Measurements from ENCODE around the gene PYCR2.
"Not testable (repeated sequence)": the region's sequence is repeated elsewhere in the genome, so short reads cannot be mapped to it uniquely, and the experiment has no call there.

PYCR2 gene

GRCh38 chr1:225897595-225898514 lies 26.2 kb downstream of the PYCR2 start:
- Histone ChIP-seq H3K36me3 (ENCODE audit: insufficient read depth, low read length) (no peaks in the 10 kb centered on the region), H3K27ac (ENCODE audit: low read depth, low read length) (no peak overlapping the region), H3K9me3 (ENCODE audit: low read length) (no peaks in the 10 kb centered on the region), H3K27me3 (ENCODE audit: control insufficient read depth in 1 of 2, insufficient read depth in 2 of 2, low read length in 2 of 2) (no peaks in the 10 kb centered on the region), H3K4me1 (ENCODE audit: insufficient read depth, low read length) (no peaks in the 10 kb centered on the region), H3K4me3 (ENCODE audit: low read depth in 1 of 2, low read length in 2 of 2) (no peak overlapping the region), H3K9ac (ENCODE audit: low read length) (no peak overlapping the region)

- no peaks in the 10 kb centered on the region for H3K9me3 ChIP-seq (ENCODE audit: low read length)
- no peak overlapping the region for H3K4me3 ChIP-seq (ENCODE audit: low read depth in 1 of 2, low read length in 2 of 2)
- H3K27ac ChIP-seq (ENCODE audit: low read depth, low read length), result no peak overlapping the region
- H3K36me3 ChIP-seq (ENCODE audit: insufficient read depth, low read length), result no peaks in the 10 kb centered on the region
- no peaks in the 10 kb centered on the region for H3K27me3 ChIP-seq (ENCODE audit: control insufficient read depth in 1 of 2, insufficient read depth in 2 of 2, low read length in 2 of 2)
- H3K9ac ChIP-seq (ENCODE audit: low read length), result no peak overlapping the region
- no peaks in the 10 kb centered on the region for H3K4me1 ChIP-seq (ENCODE audit: insufficient read depth, low read length)
Observed at GRCh38 chr1:225896937-225897549, 27.0 kb downstream of the PYCR2 start.

- Histone ChIP-seq H3K27ac (ENCODE audit: low read depth, low read length) (no peak overlapping the region), H3K36me3 (ENCODE audit: insufficient read depth, low read length) (no peaks in the 10 kb centered on the region), H3K27me3 (ENCODE audit: control insufficient read depth in 1 of 2, insufficient read depth in 2 of 2, low read length in 2 of 2) (no peaks in the 10 kb centered on the region), H3K9ac (ENCODE audit: low read length) (no peak overlapping the region), H3K4me1 (ENCODE audit: insufficient read depth, low read length) (no peaks in the 10 kb centered on the region), H3K9me3 (ENCODE audit: low read length) (no peaks in the 10 kb centered on the region), H3K4me3 (ENCODE audit: low read depth in 1 of 2, low read length in 2 of 2) (no peak overlapping the region)
Observed at GRCh38 chr1:225896494-225896893, 27.6 kb downstream of the PYCR2 start.

- Histone ChIP-seq H3K4me3 (ENCODE audit: low read depth in 1 of 2, low read length in 2 of 2) (no peak overlapping the region), H3K36me3 (ENCODE audit: insufficient read depth, low read length) (no peaks in the 10 kb centered on the region), H3K27me3 (ENCODE audit: control insufficient read depth in 1 of 2, insufficient read depth in 2 of 2, low read length in 2 of 2) (no peaks in the 10 kb centered on the region), H3K9ac (ENCODE audit: low read length) (no peak overlapping the region), H3K27ac (ENCODE audit: low read depth, low read length) (no peak overlapping the region), H3K9me3 (ENCODE audit: low read length) (no peaks in the 10 kb centered on the region), H3K4me1 (ENCODE audit: insufficient read depth, low read length) (no peaks in the 10 kb centered on the region)
Observed at GRCh38 chr1:225892307-225892706, 31.7 kb downstream of the PYCR2 start.

- Histone ChIP-seq H3K9me3 (ENCODE audit: low read length) (no peaks in the 10 kb centered on the region), H3K27me3 (ENCODE audit: control insufficient read depth in 1 of 2, insufficient read depth in 2 of 2, low read length in 2 of 2) (no peaks in the 10 kb centered on the region), H3K4me3 (ENCODE audit: low read depth in 1 of 2, low read length in 2 of 2) (no peak overlapping the region), H3K36me3 (ENCODE audit: insufficient read depth, low read length) (no peaks in the 10 kb centered on the region), H3K4me1 (ENCODE audit: insufficient read depth, low read length) (no peaks in the 10 kb centered on the region), H3K27ac (ENCODE audit: low read depth, low read length) (no peak overlapping the region), H3K9ac (ENCODE audit: low read length) (no peak overlapping the region)
Observed at GRCh38 chr1:225891229-225891972, 32.6 kb downstream of the PYCR2 start.

- Histone ChIP-seq H3K4me1 (ENCODE audit: insufficient read depth, low read length) (no peaks in the 10 kb centered on the region), H3K9ac (ENCODE audit: low read length) (no peak overlapping the region), H3K27me3 (ENCODE audit: control insufficient read depth in 1 of 2, insufficient read depth in 2 of 2, low read length in 2 of 2) (no peaks in the 10 kb centered on the region), H3K27ac (ENCODE audit: low read depth, low read length) (no peak overlapping the region), H3K9me3 (ENCODE audit: low read length) (no peaks in the 10 kb centered on the region), H3K36me3 (ENCODE audit: insufficient read depth, low read length) (no peaks in the 10 kb centered on the region), H3K4me3 (ENCODE audit: low read depth in 1 of 2, low read length in 2 of 2) (no peak overlapping the region)
Observed at GRCh38 chr1:225890346-225891228, 33.5 kb downstream of the PYCR2 start.

GRCh38 chr1:225889743-225890142 lies 34.3 kb downstream of the PYCR2 start:
- Histone ChIP-seq H3K9me3 (ENCODE audit: low read length) (no peaks in the 10 kb centered on the region), H3K9ac (ENCODE audit: low read length) (no peak overlapping the region), H3K4me3 (ENCODE audit: low read depth in 1 of 2, low read length in 2 of 2) (no peak overlapping the region), H3K4me1 (ENCODE audit: insufficient read depth, low read length) (no peaks in the 10 kb centered on the region), H3K27me3 (ENCODE audit: control insufficient read depth in 1 of 2, insufficient read depth in 2 of 2, low read length in 2 of 2) (no peaks in the 10 kb centered on the region), H3K27ac (ENCODE audit: low read depth, low read length) (no peak overlapping the region), H3K36me3 (ENCODE audit: insufficient read depth, low read length) (no peaks in the 10 kb centered on the region)

- Histone ChIP-seq H3K4me3 (ENCODE audit: low read depth in 1 of 2, low read length in 2 of 2) (no peak within 1 kb of the TSS), H3K27me3 (ENCODE audit: control insufficient read depth in 1 of 2, insufficient read depth in 2 of 2, low read length in 2 of 2) (no peaks in the 10 kb centered on the region), H3K36me3 (ENCODE audit: insufficient read depth, low read length) (no peaks in the 10 kb centered on the region), H3K9me3 (ENCODE audit: low read length) (no peaks in the 10 kb centered on the region), H3K4me1 (ENCODE audit: insufficient read depth, low read length) (no peaks in the 10 kb centered on the region), H3K9ac (ENCODE audit: low read length) (no peak within 1 kb of the TSS), H3K27ac (ENCODE audit: low read depth, low read length) (no peak within 1 kb of the TSS)
Observed at GRCh38 chr1:225888898-225889601, 35.0 kb downstream of the PYCR2 start, which contains the start of gene LEFTY1. Gene LEFTY1 (minus strand): TSS chr1:225889146. CDS start chr1:225889066, 80 bp downstream.

- no peak overlapping the region for H3K9ac ChIP-seq (ENCODE audit: low read length)
- no peaks in the 10 kb centered on the region for H3K4me1 ChIP-seq (ENCODE audit: insufficient read depth, low read length)
- H3K36me3 ChIP-seq (ENCODE audit: insufficient read depth, low read length), result no peaks in the 10 kb centered on the region
- H3K4me3 ChIP-seq (ENCODE audit: low read depth in 1 of 2, low read length in 2 of 2), result no peak overlapping the region
- H3K27me3 ChIP-seq (ENCODE audit: control insufficient read depth in 1 of 2, insufficient read depth in 2 of 2, low read length in 2 of 2), result no peaks in the 10 kb centered on the region
- no peaks in the 10 kb centered on the region for H3K9me3 ChIP-seq (ENCODE audit: low read length)
- H3K27ac ChIP-seq (ENCODE audit: low read depth, low read length), result no peak overlapping the region
Observed at GRCh38 chr1:225888289-225888897, 35.7 kb downstream of the PYCR2 start.

- not testable (repeated sequence) for H3K27me3 ChIP-seq (ENCODE audit: control insufficient read depth in 1 of 2, insufficient read depth in 2 of 2, low read length in 2 of 2); H3K9me3 ChIP-seq (ENCODE audit: low read length); H3K4me1 ChIP-seq (ENCODE audit: insufficient read depth, low read length); H3K9ac ChIP-seq (ENCODE audit: low read length); H3K4me3 ChIP-seq (ENCODE audit: low read depth in 1 of 2, low read length in 2 of 2); H3K36me3 ChIP-seq (ENCODE audit: insufficient read depth, low read length); H3K27ac ChIP-seq (ENCODE audit: low read depth, low read length)
Observed at GRCh38 chr1:225887554-225888288, 36.3 kb downstream of the PYCR2 start.

All from muscle layer of colon (tissue), 2 donors.